ENCODE data around the gene ARHGAP18. TPM values are rescaled to one million over a fixed set of nuclear protein-coding genes. Genes with fewer than 3 reads are reported as not detected.
A peak's percentile ranks its signal among the peaks of the same experiment; 100 is the strongest.

The ARHGAP18 gene
- total and polyA plus RNA-seq, 12 donors = 2.2 to 15.4 (median 4.1) TPM

- Histone ChIP-seq H3K36me3 (peaks cover 0 to 62% (median 0%) of the 10 kb centered on the region in 9 donors), H3K27ac (peak overlapping the region in 4 of 10 donors; percentile 43 to 54 (median 46)), H3K27me3 (no peaks in the 10 kb centered on the region), H3K9me3 (no peaks in the 10 kb centered on the region), H3K4me1 (peaks cover 0 to 45% (median 27%) of the 10 kb centered on the region in 9 donors), H3K4me3 (no peak overlapping the region)
- DNase-seq (no peak), ATAC-seq (no peak)
- intact Hi-C loops (cut with DNase I) = no loop called here
- TF ChIP-seq CTCF (IDR thresholded peaks at IDR 0.05) = no peak
- WGBS, 2 donors = 89 to 90% methylated on average over 4 of the region's 4 CpGs
These were observed 75.4 kb downstream of the ARHGAP18 start for GRCh38 chr6:129634411-129635230.

- WGBS, 2 donors = 92 to 96% methylated on average over 3 of the region's 3 CpGs
- Histone ChIP-seq H3K27me3 (no peaks in the 10 kb centered on the region), H3K36me3 (peaks cover 0 to 72% (median 0%) of the 10 kb centered on the region in 9 donors), H3K4me3 (no peak overlapping the region), H3K9me3 (no peaks in the 10 kb centered on the region), H3K4me1 (peaks cover 0 to 34% (median 22%) of the 10 kb centered on the region in 9 donors), H3K27ac (peak overlapping the region in 1 of 10 donors; percentile 4)
- no peak for TF ChIP-seq CTCF (IDR thresholded peaks at IDR 0.05)
- no peak for DNase-seq
- ATAC-seq = no peak
- intact Hi-C loops (cut with DNase I) = no loop called here
These were observed 76.4 kb downstream of the ARHGAP18 start for GRCh38 chr6:129633529-129633928.

- H3K27me3 ChIP-seq = no peaks in the 10 kb centered on the region
- peaks cover 0 to 21% (median 12%) of the 10 kb centered on the region in 9 donors for H3K4me1 ChIP-seq
- H3K27ac ChIP-seq = no peak overlapping the region
- DNase-seq (no peak), ATAC-seq (no peak)
- no peaks in the 10 kb centered on the region for H3K9me3 ChIP-seq
- intact Hi-C loops (cut with DNase I) = no loop called here
- H3K4me3 ChIP-seq = no peak overlapping the region
- H3K36me3 ChIP-seq = peaks cover 0 to 70% (median 0%) of the 10 kb centered on the region in 9 donors
- TF ChIP-seq CTCF (IDR thresholded peaks at IDR 0.05) = no peak
These were observed 77.8 kb downstream of the ARHGAP18 start for GRCh38 chr6:129632172-129632613.

- Histone ChIP-seq H3K27me3 (no peaks in the 10 kb centered on the region), H3K36me3 (peaks cover 0 to 59% (median 0%) of the 10 kb centered on the region in 9 donors), H3K4me3 (no peak overlapping the region), H3K9me3 (no peaks in the 10 kb centered on the region), H3K4me1 (peaks cover 0 to 19% (median 9%) of the 10 kb centered on the region in 9 donors), H3K27ac (no peak overlapping the region)
- no peak for ATAC-seq
- no peak for TF ChIP-seq CTCF (IDR thresholded peaks at IDR 0.05)
- intact Hi-C loops (cut with DNase I) = no loop called here
- WGBS, 2 donors = 87 to 90% methylated on average over 3 of the region's 3 CpGs
- no peak for DNase-seq
These were observed 78.9 kb downstream of the ARHGAP18 start for GRCh38 chr6:129631070-129631469.
